Measurements from ENCODE around the gene RIC1.
"Not testable (repeated sequence)": the region's sequence is repeated elsewhere in the genome, so short reads cannot be mapped to it uniquely, and the experiment has no call there.

Gene RIC1

DNA sequence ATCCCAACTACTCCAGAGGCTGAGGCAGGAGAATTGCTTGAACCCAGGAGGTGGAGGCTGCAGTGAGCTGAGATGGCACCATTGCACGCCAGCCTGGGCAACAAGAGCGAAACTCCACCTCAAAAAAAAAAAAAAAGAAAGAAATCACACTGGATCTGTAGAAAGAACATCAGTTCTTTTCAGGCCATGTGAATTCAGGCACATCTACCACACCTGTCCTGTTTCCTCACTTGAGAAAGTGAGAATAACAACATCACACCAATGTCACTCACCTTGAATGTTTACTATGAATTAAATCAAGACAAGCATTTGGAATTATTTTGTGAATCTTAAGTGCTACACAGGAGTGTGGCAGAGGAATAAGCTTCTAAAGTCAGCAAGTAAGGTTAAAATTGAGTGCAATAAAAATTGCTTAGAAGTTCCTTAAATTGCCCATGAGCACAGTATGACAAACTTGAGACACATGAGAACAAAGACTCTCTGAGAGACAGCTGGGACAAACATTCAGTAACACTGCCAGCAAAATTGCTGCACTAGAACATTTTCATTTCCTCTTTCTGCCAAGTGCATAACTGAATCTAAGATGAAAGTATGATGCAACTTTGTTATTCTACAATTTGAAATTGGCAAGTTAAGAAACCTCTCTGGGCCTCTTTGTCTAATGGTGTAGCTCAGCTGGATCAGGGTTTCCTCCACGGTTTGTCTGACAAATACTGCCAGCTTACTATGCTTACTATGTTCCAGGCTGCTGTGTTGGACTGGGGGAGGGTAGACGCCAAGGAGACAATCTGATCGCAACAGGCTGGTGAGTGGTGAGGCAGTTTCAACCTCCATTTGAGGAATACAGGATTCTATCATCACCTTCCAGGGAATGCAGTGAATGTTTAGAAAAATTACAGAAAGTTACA, 1.9 kb upstream of the RIC1 start:
- peak; percentile 54 to 60 for DNase-seq

- DNase-seq = peak in 1 of 2 donors; percentile 8
Measured at GRCh38 chr9:5627686-5628085, 1.2 kb upstream of the RIC1 start.

DNA sequence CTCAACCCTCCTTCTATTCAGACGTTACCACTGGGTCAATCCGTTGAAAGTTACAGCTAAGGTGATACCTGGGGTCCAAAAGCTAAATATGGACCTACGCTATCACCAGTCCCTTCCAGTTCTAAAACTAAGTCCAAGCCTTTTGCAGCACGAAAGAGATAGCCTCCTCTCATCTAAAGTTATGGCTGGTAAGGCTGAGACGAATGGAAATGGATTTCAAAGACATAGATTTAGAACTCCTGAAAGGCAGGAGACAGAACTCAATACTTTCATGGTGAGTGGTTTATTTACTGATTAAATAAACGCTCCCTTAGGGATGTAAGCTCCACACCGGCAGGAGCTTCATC, 751 bp upstream of the RIC1 start:
- DNase-seq = no peak

GRCh38 chr9:5629312-5630080, 589 bp downstream of the RIC1 start:
- DNase-seq = peak; percentile 30 to 36

DNA sequence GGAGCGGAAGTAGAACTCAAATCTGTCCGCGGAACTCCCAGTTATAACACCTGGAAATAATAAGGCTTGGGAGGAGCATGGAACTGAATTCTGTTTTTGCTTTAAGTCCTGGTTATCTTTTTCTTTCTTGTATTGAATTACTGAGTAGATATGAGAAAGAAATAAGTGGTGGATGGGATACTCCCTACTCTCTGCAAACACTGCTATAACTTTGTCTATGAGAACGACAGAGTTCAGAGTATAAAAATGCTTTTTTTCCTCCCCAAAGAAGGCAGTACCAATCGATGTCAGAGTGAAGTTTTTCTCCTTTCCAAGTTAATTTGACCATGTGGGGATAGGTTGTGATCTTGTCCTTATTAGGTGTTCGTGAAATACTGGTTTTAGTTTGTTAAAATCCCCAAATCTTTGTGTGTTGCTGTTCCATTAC, 1.2 kb downstream of the RIC1 start:
- peak in 1 of 2 donors; percentile 23 for DNase-seq

DNA sequence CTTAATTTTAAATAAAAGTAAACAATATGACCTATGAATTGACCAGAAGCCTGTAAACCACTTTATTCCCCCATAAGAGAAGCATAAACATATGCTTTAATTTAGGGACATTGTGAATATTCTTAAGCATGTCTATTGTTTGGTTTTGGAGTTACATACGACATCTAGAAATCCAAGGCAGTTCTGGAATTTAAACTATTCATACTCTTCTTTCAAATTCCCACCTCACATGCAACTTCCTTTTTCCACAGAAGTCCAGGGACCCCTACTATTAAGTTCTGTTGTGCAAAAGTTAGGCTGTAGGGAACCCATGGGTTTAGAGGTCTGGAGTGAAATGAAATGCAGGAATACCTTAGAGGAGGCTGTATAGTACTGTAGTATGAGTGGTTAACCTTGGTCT, 2.1 kb downstream of the RIC1 start:
- no peak for DNase-seq

- no peak for DNase-seq
Measured at GRCh38 chr9:5632540-5632939, 3.6 kb downstream of the RIC1 start.

DNA sequence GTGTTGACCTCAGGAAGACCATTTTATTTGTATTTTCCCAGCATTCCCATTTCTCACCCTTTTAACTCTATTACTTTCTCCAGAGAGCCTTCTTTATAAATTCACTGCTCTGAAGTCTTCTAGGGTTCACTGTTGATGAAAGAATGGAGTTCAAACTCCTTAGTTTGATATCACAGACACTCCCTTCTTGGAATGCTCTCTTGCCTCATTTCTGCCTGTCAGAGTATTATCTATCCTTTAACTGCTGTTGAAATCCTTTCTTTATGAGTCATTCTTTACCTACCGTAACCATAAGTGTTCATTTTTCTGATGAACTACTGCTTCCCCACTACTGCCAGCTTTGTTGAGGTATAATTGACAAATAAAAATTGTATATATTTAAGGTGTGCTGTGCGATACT, 4.3 kb downstream of the RIC1 start:
- no peak for DNase-seq

DNA sequence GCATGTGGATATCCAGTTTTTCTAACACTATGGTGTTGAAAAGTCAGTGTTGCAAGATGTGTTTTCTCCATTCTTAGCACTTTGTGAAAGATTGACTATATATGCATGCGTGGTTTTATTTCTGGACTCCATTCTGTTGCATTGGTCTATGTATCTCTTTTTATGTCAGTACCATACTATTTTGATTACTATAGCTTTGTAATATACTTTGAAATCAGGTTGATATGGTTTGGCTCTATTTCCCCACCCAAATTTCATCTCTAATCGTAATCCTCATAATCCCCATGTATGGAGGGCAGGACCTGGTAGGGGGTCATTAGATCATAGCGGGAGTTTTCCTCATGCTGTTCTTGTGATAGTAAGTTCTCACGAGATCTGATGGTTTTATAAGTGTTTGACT, 6.5 kb downstream of the RIC1 start:
- DNase-seq = no peak

DNA sequence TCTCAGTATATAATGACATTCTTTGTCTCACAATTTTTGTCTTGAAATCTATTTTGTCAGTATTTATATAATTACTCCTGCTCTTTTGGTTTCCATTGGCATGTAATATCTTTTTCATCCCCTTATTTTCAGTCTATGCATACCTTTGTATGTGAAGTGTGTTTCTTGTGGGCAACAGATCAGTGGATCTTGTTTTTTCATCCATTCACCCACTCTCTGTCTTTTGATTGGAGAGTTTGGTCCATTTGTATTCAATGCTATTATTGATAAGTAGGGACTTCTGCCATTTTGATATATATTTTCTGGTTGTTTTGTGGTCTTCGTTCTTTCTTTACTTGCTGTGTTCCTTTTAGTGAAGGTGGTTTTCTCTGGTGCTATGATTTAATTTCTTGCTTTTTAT, 10.9 kb downstream of the RIC1 start:
- no peak for DNase-seq

DNA sequence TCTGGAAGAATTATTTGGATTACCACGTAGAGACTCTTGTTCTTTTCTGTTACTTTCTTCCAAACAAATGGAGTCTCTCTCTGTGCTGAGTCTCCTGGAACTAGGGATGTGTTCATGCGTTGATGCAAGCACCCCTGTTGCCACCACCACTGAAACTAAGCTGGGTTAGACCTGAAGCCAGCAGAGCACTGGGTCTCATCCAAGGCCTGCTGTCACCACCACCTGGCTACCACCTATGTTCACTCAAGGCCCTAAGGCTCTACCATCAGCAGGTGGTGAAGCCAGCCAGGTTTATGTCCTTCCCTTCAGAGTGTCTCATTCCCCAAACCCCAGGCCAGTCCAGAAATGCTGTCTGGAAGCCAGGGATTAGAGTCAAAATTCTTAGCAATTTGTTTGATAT, 13.3 kb downstream of the RIC1 start:
- no peak for DNase-seq

DNA sequence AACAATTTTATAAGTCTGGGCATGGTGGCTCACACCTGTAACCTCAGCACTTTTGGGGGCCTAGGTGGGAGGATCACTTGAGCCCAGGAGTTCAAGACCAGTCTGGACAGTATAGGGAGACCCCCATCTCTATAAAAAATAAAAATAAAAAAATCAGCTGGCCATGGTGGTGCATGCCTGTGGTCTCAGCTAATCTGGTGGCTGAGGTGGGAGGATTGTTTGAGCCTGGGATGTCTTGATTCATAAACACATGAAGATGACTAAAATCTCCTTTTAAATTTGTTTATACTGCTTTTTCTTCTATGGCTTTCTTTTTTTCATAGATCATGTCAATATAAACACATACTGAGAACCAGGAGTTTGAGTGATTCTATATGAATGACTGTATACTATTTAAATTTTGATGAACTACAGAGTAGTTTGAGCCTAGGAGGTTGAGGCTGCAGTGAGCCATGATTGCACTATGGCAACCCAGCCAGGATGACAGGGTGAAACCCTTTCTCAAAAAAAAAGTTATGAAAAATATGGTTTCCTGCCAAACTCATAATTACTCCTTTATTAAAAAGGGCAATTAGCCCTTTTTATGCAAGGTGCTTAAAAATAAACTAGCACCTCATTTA, 14.2 kb downstream of the RIC1 start:
- DNase-seq = no peak

- no peak for DNase-seq
Measured at GRCh38 chr9:5644501-5644900, 15.6 kb downstream of the RIC1 start.

DNA sequence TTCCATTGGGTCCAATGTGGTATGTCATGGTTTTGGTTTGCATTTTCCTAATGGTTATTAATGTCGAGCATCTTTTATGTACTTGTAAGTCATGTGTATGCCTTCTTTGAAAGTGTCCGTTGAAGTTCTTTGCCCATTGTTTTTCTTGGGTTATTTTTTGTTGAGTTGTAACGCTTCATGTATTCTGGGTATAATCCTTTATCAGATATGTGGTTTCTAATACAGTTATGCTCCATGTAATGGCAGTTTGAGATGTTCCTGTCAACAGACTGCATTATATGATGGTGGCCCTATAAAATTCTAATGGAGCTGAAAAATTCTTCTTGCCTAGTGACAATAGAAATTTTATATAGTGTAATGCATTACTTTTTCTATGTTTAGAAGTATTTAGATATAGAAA, 17.2 kb downstream of the RIC1 start:
- DNase-seq = no peak

GRCh38 chr9:5650356-5651105, 21.6 kb downstream of the RIC1 start:
- no peak for DNase-seq

GRCh38 chr9:5651246-5651645, 22.3 kb downstream of the RIC1 start:
- no peak for DNase-seq

DNA sequence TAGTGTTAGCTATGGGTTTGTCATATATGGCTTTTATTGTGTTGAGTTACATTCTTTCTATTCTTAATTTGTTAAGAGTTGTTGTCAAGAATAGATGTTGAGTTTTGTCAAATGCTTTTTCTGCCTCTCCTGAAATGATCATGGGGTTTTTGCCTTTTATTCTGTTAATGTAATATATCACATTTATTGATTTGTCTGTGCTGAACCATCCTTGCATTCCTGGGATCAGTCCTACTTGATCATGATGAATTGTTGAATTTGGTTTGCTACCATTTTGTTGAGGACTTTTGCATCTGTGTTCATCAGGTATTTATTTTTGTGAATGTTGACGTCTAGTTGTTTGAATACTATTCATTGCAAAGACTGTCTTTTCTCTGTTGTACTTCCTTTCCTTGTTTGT, 23.9 kb downstream of the RIC1 start:
- no peak for DNase-seq

- DNase-seq = not testable (repeated sequence)
Measured at GRCh38 chr9:5662804-5663203, 33.9 kb downstream of the RIC1 start.

DNA sequence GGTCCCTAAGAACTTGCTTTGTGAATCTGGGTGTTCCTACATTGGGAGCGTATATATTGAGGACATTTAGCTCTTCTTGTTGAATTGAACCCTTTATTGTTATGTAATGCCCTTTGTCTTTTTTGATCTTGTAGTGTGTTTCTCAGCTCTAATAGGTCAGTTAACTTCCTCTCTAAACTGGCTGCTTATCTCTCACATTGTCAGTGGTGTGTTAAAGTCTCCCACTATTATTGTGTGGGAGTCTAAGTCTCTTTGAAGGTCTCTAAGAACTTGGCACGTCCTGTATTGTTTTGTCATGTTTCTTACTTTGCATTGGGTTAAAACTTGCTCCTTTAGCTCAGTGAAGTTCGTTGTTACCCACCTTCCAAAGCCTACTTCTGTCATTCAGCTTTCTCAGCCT, 36.2 kb downstream of the RIC1 start:
- no peak for DNase-seq

DNA sequence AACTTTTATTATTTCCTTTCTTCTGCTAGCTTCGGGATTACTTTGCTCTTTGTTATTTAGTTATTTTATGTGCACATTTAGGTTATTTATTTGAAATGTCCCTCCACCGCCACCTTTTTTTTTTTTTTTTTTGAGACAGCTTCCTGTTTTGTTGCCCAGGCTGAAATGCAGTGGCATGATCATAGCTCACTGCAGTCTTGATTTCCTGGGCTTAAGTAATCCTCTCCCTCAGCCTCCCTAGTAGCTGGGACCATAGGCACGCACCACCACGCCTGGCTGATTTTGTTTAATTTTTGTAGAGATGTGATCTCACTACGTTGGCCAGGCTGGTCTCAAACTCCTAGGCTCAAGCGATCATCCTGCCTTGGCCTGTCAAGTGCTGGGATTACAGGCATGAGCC, 38.5 kb downstream of the RIC1 start:
- DNase-seq = no peak

GRCh38 chr9:5670079-5670478, 41.2 kb downstream of the RIC1 start:
- no peak for DNase-seq

- DNase-seq = peak; percentile 7 to 49
Measured at GRCh38 chr9:5671711-5672353, 42.9 kb downstream of the RIC1 start.

DNA sequence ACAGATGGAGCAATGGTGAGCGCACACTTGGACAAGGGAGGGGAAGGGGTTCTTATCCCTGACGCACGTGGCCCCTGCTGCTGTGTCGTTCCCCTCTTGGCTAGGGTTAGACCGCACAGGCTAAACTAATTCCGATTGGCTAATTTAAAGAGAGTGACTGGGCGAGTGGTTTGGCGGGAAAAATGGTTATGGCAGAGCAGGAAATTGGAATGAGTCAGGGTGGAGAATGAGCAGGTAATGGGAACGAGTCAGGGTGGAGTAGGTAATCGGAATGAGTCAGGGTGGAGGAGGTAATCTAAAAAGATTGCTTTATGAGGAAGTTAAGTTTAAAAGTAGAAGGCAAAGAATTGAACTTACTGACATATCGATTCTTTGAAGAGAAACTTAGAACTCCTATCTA, 46.1 kb downstream of the RIC1 start:
- DNase-seq = not testable (repeated sequence)

All from CD4-positive, alpha-beta T cell treated with Interleukin-1 beta for 1 hour (primary cell).